Measurements from ENCODE around the gene PLCB3. TPM values are rescaled to one million over a fixed set of nuclear protein-coding genes. Genes with fewer than 3 reads are reported as not detected.
A peak's percentile ranks its signal among the peaks of the same experiment; 100 is the strongest.

Gene PLCB3
- total RNA-seq, 2 donors from 2014 or later = 86.9 to 108 TPM

DNA sequence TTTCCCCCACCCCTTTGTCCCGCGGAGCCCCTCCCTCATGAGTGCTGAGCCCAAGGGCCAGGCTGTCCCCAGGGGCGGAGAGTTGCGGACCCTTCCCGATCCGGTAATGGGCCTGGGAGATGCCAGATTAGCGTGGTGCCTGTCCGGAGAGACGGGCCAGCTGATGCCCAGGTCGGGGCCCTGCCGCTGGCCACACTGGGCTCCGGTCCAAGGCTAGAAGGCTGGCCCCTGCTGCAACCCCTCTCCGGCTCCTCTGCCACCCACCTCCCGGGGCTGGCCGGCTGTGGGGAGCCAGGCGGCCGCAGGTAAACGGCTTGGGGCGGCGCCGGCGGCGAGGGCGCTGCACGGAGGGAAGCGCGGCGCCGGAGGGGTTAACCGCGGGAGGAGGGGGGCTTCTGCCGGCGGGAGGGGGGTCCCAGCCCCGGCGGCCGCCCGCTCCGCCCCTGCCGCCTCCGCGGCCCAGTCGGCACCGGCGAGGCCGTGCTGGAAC lies 40.0 kb downstream of the PLCB3 start, which contains the start of gene KCNK4:
KCNK4 (plus strand) TSS at position 41 of the 490 bp plus-strand sequence. CDS start 1,717 bp downstream, outside the sequence.
- Histone ChIP-seq H3K27ac (no peak within 1 kb of the TSS), H3K27me3 (peaks cover 51% of the 10 kb centered on the region), H3K9me3 (no peaks in the 10 kb centered on the region), H3K36me3 (no peaks in the 10 kb centered on the region), H3K4me1 (peaks cover 3% of the 10 kb centered on the region), H3K4me3 (peak within 1 kb of the TSS; percentile 19), H3K9ac (ENCODE audit: low read depth in 2 of 2, low read length in 2 of 2) (peak within 1 kb of the TSS in 1 of 2 donors; percentile 43)
- intact Hi-C loops (cut with DNase I) = no loop called here
- TF ChIP-seq CTCF (IDR thresholded peaks at IDR 0.05) = no peak
- DNase-seq = no peak

GRCh38 chr11:64291752-64292459 lies 40.6 kb downstream of the PLCB3 start:
- no peak for DNase-seq
- H3K27me3 ChIP-seq = peaks cover 57% of the 10 kb centered on the region
- peak overlapping the region in 1 of 2 donors; percentile 43 for H3K9ac ChIP-seq (ENCODE audit: low read depth in 2 of 2, low read length in 2 of 2)
- no peaks in the 10 kb centered on the region for H3K9me3 ChIP-seq
- peaks cover 3% of the 10 kb centered on the region for H3K4me1 ChIP-seq
- intact Hi-C loops (cut with DNase I) = no loop called here
- H3K36me3 ChIP-seq = no peaks in the 10 kb centered on the region
- peak overlapping the region; percentile 19 for H3K4me3 ChIP-seq
- TF ChIP-seq CTCF (IDR thresholded peaks at IDR 0.05) = no peak
- H3K27ac ChIP-seq = no peak overlapping the region

DNA sequence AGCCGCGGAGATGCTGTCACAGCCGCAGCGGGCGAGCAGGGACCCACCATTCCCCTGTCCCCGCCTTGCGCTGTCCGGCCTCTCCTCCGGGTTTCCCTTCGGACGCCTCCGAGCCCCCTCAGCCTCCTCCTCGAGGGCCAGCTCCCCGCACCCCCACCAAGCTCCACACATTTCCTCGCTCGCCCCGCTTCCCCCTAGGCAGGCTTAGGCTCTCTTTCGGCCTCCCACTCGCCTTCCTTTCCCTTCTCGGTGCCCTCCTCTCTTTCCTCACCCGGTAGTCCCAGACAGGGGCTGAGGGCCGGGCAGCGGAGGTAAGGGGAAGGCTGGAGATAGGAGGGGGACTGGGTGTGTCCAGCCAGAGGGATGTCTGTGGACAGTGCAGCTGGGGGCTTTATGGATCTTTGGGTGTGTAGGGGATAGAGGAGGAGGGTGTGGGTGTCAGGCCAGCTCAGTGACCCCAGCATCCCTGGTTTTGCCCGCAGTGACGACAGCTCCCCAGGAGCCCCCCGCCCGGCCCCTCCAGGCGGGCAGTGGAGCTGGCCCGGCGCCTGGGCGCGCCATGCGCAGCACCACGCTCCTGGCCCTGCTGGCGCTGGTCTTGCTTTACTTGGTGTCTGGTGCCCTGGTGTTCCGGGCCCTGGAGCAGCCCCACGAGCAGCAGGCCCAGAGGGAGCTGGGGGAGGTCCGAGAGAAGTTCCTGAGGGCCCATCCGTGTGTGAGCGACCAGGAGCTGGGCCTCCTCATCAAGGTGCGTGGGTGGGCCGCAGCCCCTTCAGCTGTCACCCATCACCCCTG lies 41.3 kb downstream of the PLCB3 start:
- Histone ChIP-seq H3K4me1 (peaks cover 3% of the 10 kb centered on the region), H3K4me3 (peak overlapping the region; percentile 19), H3K27ac (no peak overlapping the region), H3K27me3 (peaks cover 64% of the 10 kb centered on the region), H3K9ac (ENCODE audit: low read depth in 2 of 2, low read length in 2 of 2) (peak overlapping the region in 1 of 2 donors; percentile 43), H3K9me3 (no peaks in the 10 kb centered on the region), H3K36me3 (no peaks in the 10 kb centered on the region)
- DNase-seq = no peak
- intact Hi-C loops (cut with DNase I) = no loop called here
- TF ChIP-seq CTCF (IDR thresholded peaks at IDR 0.05) = no peak

- H3K9ac ChIP-seq (ENCODE audit: low read depth in 2 of 2, low read length in 2 of 2) = no peak overlapping the region
- no peak for DNase-seq
- H3K27me3 ChIP-seq = peaks cover 85% of the 10 kb centered on the region
- intact Hi-C loops (cut with DNase I) = no loop called here
- peaks cover 11% of the 10 kb centered on the region for H3K4me1 ChIP-seq
- no peaks in the 10 kb centered on the region for H3K36me3 ChIP-seq
- H3K27ac ChIP-seq = no peak overlapping the region
- TF ChIP-seq CTCF (IDR thresholded peaks at IDR 0.05) = no peak
- no peaks in the 10 kb centered on the region for H3K9me3 ChIP-seq
- no peak overlapping the region for H3K4me3 ChIP-seq
These were observed 43.4 kb downstream of the PLCB3 start for GRCh38 chr11:64294774-64295173.

DNA sequence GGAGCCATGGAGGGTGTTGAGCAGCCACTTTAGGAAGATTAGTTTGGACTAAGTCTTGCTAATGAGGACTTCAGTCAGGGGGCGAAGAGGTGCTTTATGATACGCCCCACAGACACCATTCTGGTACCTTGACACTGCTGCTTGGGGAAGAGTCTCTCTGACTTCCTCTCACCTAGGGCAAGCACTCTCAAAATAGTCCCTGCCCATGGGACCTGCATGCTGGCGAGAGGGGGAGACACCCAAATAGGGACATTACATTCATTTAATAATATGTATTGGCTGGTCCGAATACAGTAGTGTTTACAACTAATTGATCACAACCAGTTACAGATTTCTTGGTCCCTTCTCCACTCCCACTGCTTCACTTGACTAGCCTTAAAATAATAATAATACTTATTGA lies 44.4 kb downstream of the PLCB3 start:
- Histone ChIP-seq H3K4me3 (no peak overlapping the region), H3K9me3 (no peaks in the 10 kb centered on the region), H3K27me3 (peaks cover 83% of the 10 kb centered on the region), H3K27ac (no peak overlapping the region), H3K4me1 (peaks cover 21% of the 10 kb centered on the region), H3K36me3 (no peaks in the 10 kb centered on the region), H3K9ac (ENCODE audit: low read depth in 2 of 2, low read length in 2 of 2) (no peak overlapping the region)
- TF ChIP-seq CTCF (IDR thresholded peaks at IDR 0.05) = no peak
- DNase-seq = no peak
- intact Hi-C loops (cut with DNase I) = no loop called here
